Transverse colon (tissue), 4 donors: Measurements from ENCODE around the gene SPON2. TPM values are rescaled to one million over a fixed set of nuclear protein-coding genes. Genes with fewer than 3 reads are reported as not detected.

Experiments used
- DNase-seq: peaks from one replicate; pipeline ENCODE4 v3.0.0-alpha.2; 2019
- H3K27ac ChIP-seq, 4 donors: fragments of 200-600 bp; sonication (generic); 2 replicates each; pipeline ENCODE4 v1.5.1; 2016 to 2018; ENCODE audit warnings: inconsistent platforms in 4 of 4
- H3K27me3 ChIP-seq: fragments of 200-600 bp; sonication (generic); 2 replicates; pipeline ENCODE4 v1.5.1; 2017; ENCODE audit warnings: inconsistent platforms
- H3K36me3 ChIP-seq, 4 donors: fragments of 200-600 bp; sonication (generic); 2 replicates each; pipeline ENCODE4 v1.5.1; 2017 to 2019; ENCODE audit warnings: inconsistent platforms in 4 of 4
- H3K4me1 ChIP-seq, 4 donors: fragments of 200-600 bp; sonication (generic); 2 replicates each; pipeline ENCODE4 v1.5.1; 2017 to 2020; ENCODE audit warnings: inconsistent platforms in 4 of 4
- H3K4me3 ChIP-seq, 4 donors: fragments of 200-600 bp; sonication (generic); 1 replicate in 1 of 4; 2 replicates in 3 of 4; pipeline versions ENCODE4 v1.5.1 to v1.6.1; 2017 to 2019; ENCODE audit warnings: inconsistent platforms in 4 of 4
- H3K9me3 ChIP-seq, 2 donors: fragments of 200-600 bp; sonication (generic); 2 replicates each; pipeline ENCODE4 v1.5.1; 2017 to 2019; ENCODE audit warnings: inconsistent platforms in 2 of 2
- EP300 ChIP-seq: sonication (generic); formaldehyde crosslinking; IDR thresholded peaks from one replicate; pipeline ENCODE4 v1.6.1; 2017; ENCODE audit warnings: antibody characterized with exemption, low read depth
- POLR2A ChIP-seq: fragments of 450-650 bp; IDR thresholded peaks from one replicate; pipeline ENCODE4 v1.6.1; 2016; ENCODE audit warnings: antibody characterized with exemption, mild to moderate bottlenecking, moderate library complexity
- POLR2AphosphoS5 ChIP-seq, 3 donors: sonication (generic); formaldehyde crosslinking; IDR thresholded peaks; one replicate each; pipeline ENCODE4 v1.6.1; 2016; ENCODE audit warnings: antibody characterized with exemption in 3 of 3
- WGBS, 2 donors: methylation state at CpG; one replicate each; pipeline ENCODE4 v1.1.5; 2018; ENCODE audit warnings: low coverage in 1 of 2; 5-methylcytosine and 5-hydroxymethylcytosine counted together
- in situ Hi-C, 4 donors: fragments of 200-750 bp; cut with MboI; loops; one replicate each; pipeline versions ENCODE4 v1.15.0 to v1.15.1; 2017; ENCODE audit warnings: low sequenced_read_pairs in 3 of 4, low pct_ligation_motif_present in 1 of 4, low pct_unique_long_range_greater_than_20kb in 1 of 4
- intact Hi-C: fragments of 100-400 bp; cut with DNase I; formaldehyde crosslinking; loops from one replicate; pipeline ENCODE4 v1.15.1; 2023; ENCODE audit warnings: low total_unique reads
- total RNA-seq, 4 donors: library from RNA; depleted of rRNA; stranded (reverse); fragments of >200 nt; gene quantifications; one replicate each; pipeline ENCODE4 v1.1.0, GENCODE V29; 2016
- TF ChIP-seq, protein P1 (sequence below), 5 experiments: fragments of 200-600 bp in 3 of 5; fragments of 450-650 bp in 2 of 5; sonication (generic) in 3 of 5; IDR thresholded peaks; 1 replicate in 2 of 5; 2 replicates in 3 of 5; pipeline ENCODE4 v1.5.1; 2016 to 2017; ENCODE audit warnings: antibody characterized with exemption in 5 of 5, inconsistent platforms in 3 of 5, mild to moderate bottlenecking in 2 of 5, moderate library complexity in 1 of 5

SPON2 gene
- total RNA-seq, 4 donors from 2014 or later, result 45.4 to 127 (median 53.1) TPM

DNA sequence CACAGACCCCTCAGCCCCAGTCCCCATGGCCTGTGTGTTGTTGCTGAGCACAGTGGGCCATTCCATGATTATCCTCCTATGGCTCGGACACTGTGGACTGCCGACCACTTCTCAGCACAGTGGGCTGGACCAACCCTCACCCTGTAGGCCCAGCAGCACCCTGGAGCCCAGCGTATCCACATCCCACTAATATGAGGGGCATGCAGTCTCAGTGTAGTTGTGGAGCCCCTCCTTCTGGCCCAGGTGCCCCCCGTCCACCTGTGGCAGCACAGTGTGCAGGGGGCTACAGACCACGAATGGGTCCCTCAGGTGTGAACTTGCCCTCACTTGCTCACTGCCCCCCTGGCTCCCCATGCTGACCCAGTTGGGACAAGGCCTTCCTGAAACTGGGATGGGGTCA lies 7.9 kb downstream of the SPON2 start:
- DNase-seq, result no peak
- intact Hi-C loops, result loop anchor here (2.0 kb wide), 1 partner anchor 82 kb away; no protein-coding TSS in a partner anchor
- no peak for TF ChIP-seq EP300
- TF ChIP-seq, protein P1, sequence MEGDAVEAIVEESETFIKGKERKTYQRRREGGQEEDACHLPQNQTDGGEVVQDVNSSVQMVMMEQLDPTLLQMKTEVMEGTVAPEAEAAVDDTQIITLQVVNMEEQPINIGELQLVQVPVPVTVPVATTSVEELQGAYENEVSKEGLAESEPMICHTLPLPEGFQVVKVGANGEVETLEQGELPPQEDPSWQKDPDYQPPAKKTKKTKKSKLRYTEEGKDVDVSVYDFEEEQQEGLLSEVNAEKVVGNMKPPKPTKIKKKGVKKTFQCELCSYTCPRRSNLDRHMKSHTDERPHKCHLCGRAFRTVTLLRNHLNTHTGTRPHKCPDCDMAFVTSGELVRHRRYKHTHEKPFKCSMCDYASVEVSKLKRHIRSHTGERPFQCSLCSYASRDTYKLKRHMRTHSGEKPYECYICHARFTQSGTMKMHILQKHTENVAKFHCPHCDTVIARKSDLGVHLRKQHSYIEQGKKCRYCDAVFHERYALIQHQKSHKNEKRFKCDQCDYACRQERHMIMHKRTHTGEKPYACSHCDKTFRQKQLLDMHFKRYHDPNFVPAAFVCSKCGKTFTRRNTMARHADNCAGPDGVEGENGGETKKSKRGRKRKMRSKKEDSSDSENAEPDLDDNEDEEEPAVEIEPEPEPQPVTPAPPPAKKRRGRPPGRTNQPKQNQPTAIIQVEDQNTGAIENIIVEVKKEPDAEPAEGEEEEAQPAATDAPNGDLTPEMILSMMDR (IDR thresholded peaks at IDR 0.05), result no peak
- no peak overlapping the region for H3K4me3 ChIP-seq
- no peak overlapping the region for H3K27ac ChIP-seq
- no peaks in the 10 kb centered on the region for H3K36me3 ChIP-seq
- WGBS, 2 donors, result 93% methylated on average over 5 of the region's 5 CpGs; no CpG with 5 or more reads in 1 of the 2 donors
- in situ Hi-C loops, result loop anchor here in 2 of 4 donors (25.0 kb wide), 1 partner anchor 98 kb away; no protein-coding TSS in a partner anchor
- peaks cover 5 to 14% (median 8%) of the 10 kb centered on the region in 4 donors for H3K4me1 ChIP-seq
- H3K9me3 ChIP-seq, result no peaks in the 10 kb centered on the region
- peaks cover 9% of the 10 kb centered on the region for H3K27me3 ChIP-seq

DNA sequence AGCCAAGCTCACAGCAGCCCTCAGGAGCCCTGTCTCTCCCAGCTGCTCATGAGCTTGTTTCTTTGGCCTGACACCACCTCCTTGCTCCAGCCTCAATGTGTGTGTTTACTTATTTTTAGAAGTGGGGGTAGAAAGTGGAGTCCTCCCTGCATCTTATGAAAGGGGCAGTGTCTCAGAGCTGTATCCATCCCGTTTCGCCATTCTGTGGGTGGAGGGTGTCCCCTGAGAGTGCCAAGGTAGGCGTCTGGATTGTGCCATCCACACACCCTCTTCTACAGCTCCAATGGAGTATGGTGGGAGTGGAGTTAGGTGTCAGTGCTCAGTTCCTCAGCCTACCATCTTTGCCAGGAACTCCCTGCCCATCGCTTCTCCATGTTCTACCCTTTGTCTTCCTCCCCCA lies 8.3 kb downstream of the SPON2 start:
- peaks cover 9% of the 10 kb centered on the region for H3K27me3 ChIP-seq
- H3K27ac ChIP-seq, result no peak overlapping the region
- no peak for DNase-seq
- in situ Hi-C loops (loop anchor here in 2 of 4 donors (25.0 kb wide), 1 partner anchor 98 kb away; no protein-coding TSS in a partner anchor), intact Hi-C loops (loop anchor here (2.0 kb wide), 1 partner anchor 83 kb away; no protein-coding TSS in a partner anchor)
- H3K9me3 ChIP-seq, result no peaks in the 10 kb centered on the region
- no peak overlapping the region for H3K4me3 ChIP-seq
- no peak for TF ChIP-seq POLR2A
- TF ChIP-seq POLR2AphosphoS5 (IDR thresholded peaks at IDR 0.05), result no peak
- no peak for TF ChIP-seq EP300
- TF ChIP-seq, protein P1 (IDR thresholded peaks at IDR 0.05), result no peak
- H3K4me1 ChIP-seq, result peaks cover 5 to 14% (median 8%) of the 10 kb centered on the region in 4 donors
- no peaks in the 10 kb centered on the region for H3K36me3 ChIP-seq
- 88 to 100% methylated on average over 4 of the region's 4 CpGs for WGBS, 2 donors

DNA sequence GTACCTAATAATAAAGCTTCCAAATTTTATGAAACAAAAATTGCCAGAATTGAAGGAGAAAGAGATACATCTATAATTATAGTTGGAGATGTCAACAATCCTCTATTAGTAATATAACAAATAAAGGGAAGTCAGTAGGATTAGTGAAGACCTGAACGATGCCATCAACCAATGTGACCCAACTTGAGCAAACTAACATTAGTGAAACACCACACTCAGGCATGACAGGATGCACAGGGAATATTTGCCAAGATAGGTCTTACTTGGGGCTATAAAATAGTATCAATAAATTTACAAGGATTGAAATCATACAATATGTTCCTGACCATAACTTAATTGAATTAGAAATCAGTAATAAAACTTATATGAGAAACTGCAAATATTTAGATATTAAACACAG lies 12.0 kb downstream of the SPON2 start:
- no peak for DNase-seq
- no peaks in the 10 kb centered on the region for H3K27me3 ChIP-seq
- peaks cover 0 to 4% (median 0%) of the 10 kb centered on the region in 4 donors for H3K4me1 ChIP-seq
- intact Hi-C loops (no loop called here), in situ Hi-C loops (loop anchor here in 2 of 4 donors (25.0 kb wide), 1 partner anchor 102 kb away; no protein-coding TSS in a partner anchor)
- H3K36me3 ChIP-seq, result no peaks in the 10 kb centered on the region
- H3K27ac ChIP-seq, result no peak overlapping the region
- H3K4me3 ChIP-seq, result no peak overlapping the region
- TF ChIP-seq POLR2AphosphoS5 (IDR thresholded peaks at IDR 0.05) (no peak), EP300 (no peak), POLR2A (no peak)
- TF ChIP-seq, protein P1 (IDR thresholded peaks at IDR 0.05), result no peak
- WGBS, 2 donors, result 84 to 100% methylated on average over 1 of the region's 1 CpG
- H3K9me3 ChIP-seq, result peaks cover 8 to 12% of the 10 kb centered on the region in 2 donors

DNA sequence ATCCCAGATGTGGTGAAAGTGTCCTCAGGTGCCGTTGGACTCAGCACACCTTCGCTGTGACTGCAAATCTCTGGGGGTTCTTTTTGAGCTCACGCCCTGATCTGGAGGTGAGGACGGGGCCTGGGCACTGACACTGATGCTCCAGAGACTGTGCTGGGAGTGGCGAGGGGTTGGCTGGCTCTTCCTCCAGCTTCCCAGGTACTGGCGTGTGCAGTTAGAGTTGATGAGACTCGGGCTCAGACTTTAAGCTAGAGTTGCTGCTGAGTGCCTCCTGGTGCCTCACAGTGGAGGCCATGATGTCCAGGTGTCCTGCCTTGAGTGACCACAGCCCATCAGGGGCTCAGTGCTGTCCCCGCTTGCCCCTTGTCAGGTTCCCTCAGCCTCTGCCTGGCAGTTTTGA lies 16.3 kb downstream of the SPON2 start:
- 88% methylated on average over 8 of the region's 8 CpGs; no CpG with 5 or more reads in 1 of the 2 donors for WGBS, 2 donors
- no peak for DNase-seq
- no peaks in the 10 kb centered on the region for H3K36me3 ChIP-seq
- intact Hi-C loops (no loop called here), in situ Hi-C loops (loop anchor here in 3 of 4 donors (10.0 to 25.0 kb wide), 2 partner anchors 106 to 109 kb away; no protein-coding TSS in a partner anchor)
- H3K4me3 ChIP-seq, result no peak overlapping the region
- H3K27me3 ChIP-seq, result no peaks in the 10 kb centered on the region
- H3K27ac ChIP-seq, result no peak overlapping the region
- no peak for TF ChIP-seq EP300
- no peak for TF ChIP-seq POLR2A
- TF ChIP-seq, protein P1 (IDR thresholded peaks at IDR 0.05), result no peak
- TF ChIP-seq POLR2AphosphoS5 (IDR thresholded peaks at IDR 0.05), result no peak
- peaks cover 3 to 12% (median 6%) of the 10 kb centered on the region in 4 donors for H3K4me1 ChIP-seq
- peaks cover 8 to 12% of the 10 kb centered on the region in 2 donors for H3K9me3 ChIP-seq
